ENCODE data around the gene SNAI3. TPM values are rescaled to one million over a fixed set of nuclear protein-coding genes. Genes with fewer than 3 reads are reported as not detected.

The SNAI3 gene
- total and polyA plus RNA-seq, 10 donors, result 4.8 to 7.8 (median 6.4) TPM

GRCh38 chr16:88632587-88632930 lies 53.7 kb downstream of the SNAI3 start:
- Histone ChIP-seq H3K9me3 (no peaks in the 10 kb centered on the region), H3K27me3 (replicated peaks in 1 of 7) (peaks cover 0 to 14% (median 0%) of the 10 kb centered on the region in 7 donors), H3K27ac (peak overlapping the region in 1 of 8 donors; percentile 24), H3K36me3 (peaks cover 0 to 60% (median 47%) of the 10 kb centered on the region in 6 donors), H3K4me3 (no peak overlapping the region), H3K4me1 (peaks cover 12 to 72% (median 40%) of the 10 kb centered on the region in 6 donors)
- intact Hi-C loops (cut with DNase I; ENCODE audit: low total_unique reads), result no loop called here
- 93 to 96% (median 95%) methylated on average over 11 of the region's 11 CpGs for WGBS, 5 donors
- TF ChIP-seq POLR2A (IDR thresholded peaks at IDR 0.05), result no peak
- peak in 1 of 3 donors; percentile 10 for TF ChIP-seq POLR2AphosphoS5 (IDR thresholded peaks at IDR 0.05)
- DNase-seq, result no peak

DNA sequence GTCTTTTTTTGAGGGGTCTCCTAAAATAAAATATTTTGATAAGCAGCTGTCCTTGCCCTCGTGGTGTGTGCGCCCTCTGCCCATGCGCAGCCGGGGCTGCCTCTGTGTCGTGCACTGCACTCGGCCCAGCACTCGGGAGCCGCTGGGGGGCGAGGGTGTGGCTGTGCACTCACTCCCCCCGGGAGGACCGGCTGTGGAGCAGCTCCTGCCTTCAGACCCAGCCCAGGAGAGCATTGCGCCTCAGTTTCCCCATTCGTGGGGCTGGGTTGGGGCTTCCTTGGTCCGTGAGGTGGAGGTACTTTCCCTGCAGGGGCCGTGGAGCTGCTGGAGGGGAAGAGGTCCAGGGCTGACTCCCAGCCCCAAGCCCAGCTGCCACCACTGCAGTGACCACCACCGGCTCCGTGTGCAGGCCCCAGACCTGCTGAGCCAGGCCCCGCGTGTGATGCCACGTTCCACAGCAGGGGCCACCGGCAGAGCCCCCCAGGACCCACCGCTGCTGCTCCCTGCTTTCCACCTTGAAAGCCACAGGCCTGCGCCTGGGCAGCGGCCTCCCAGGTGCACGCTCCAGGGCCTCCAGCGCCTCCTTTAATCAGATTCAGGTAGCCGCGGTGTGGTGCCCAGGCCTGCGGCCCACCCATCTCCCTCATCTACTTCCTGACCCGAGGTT lies 54.3 kb downstream of the SNAI3 start:
- H3K27ac ChIP-seq, result peak overlapping the region in 1 of 8 donors; percentile 24
- peaks cover 0 to 65% (median 51%) of the 10 kb centered on the region in 6 donors for H3K36me3 ChIP-seq
- peaks cover 0 to 11% (median 0%) of the 10 kb centered on the region in 7 donors for H3K27me3 ChIP-seq (replicated peaks in 1 of 7)
- no peaks in the 10 kb centered on the region for H3K9me3 ChIP-seq
- TF ChIP-seq CTCF (IDR thresholded peaks at IDR 0.05 in 8 of 11, conservative IDR thresholded peaks at IDR 0.05 in 3 of 11) (no peak), POLR2AphosphoS5 (IDR thresholded peaks at IDR 0.05) (peak in 1 of 3 donors; percentile 57)
- no peak for DNase-seq
- WGBS, 5 donors, result 81 to 94% (median 91%) methylated on average over 14 to 30 of the region's 30 CpGs
- intact Hi-C loops (cut with DNase I; ENCODE audit: low total_unique reads), result no loop called here
- no peak overlapping the region for H3K4me3 ChIP-seq
- H3K4me1 ChIP-seq, result peaks cover 12 to 72% (median 41%) of the 10 kb centered on the region in 6 donors

DNA sequence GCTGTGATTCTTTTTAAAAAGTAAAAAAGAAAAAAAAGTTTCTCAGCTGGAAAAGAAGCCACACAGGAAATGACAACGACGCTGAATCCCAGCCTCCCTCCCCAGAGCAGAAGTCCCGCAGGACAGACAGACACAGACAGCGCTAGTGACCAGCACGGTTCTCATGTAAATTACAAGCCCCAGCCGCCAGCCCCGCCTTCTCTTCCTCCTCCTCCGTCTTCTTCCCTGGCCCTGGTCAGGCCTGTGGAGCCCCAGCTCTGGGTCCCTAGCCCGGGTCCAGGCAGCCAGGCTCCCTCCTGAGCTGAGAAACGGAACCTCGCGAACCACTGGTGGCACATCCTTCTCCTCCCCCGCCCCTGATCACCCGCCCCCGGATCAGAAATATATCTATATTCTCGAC lies 54.9 kb downstream of the SNAI3 start:
- intact Hi-C loops (cut with DNase I; ENCODE audit: low total_unique reads), result no loop called here
- WGBS, 5 donors, result 75 to 82% (median 77%) methylated on average over 16 of the region's 16 CpGs
- Histone ChIP-seq H3K27me3 (replicated peaks in 1 of 7) (peaks cover 0 to 7% (median 0%) of the 10 kb centered on the region in 7 donors), H3K27ac (no peak overlapping the region), H3K4me3 (no peak overlapping the region), H3K36me3 (peaks cover 0 to 71% (median 55%) of the 10 kb centered on the region in 6 donors), H3K4me1 (peaks cover 12 to 66% (median 40%) of the 10 kb centered on the region in 6 donors), H3K9me3 (no peaks in the 10 kb centered on the region)
- DNase-seq, result no peak
- TF ChIP-seq POLR2A (IDR thresholded peaks at IDR 0.05) (no peak), POLR2AphosphoS5 (IDR thresholded peaks at IDR 0.05) (no peak), CTCF (IDR thresholded peaks at IDR 0.05 in 8 of 11, conservative IDR thresholded peaks at IDR 0.05 in 3 of 11) (no peak)

GRCh38 chr16:88630941-88631340 lies 55.4 kb downstream of the SNAI3 start:
- WGBS, 5 donors, result 93 to 97% (median 95%) methylated on average over 16 to 23 of the region's 23 CpGs
- intact Hi-C loops (cut with DNase I; ENCODE audit: low total_unique reads), result no loop called here
- H3K27ac ChIP-seq, result no peak overlapping the region
- no peak for DNase-seq
- TF ChIP-seq POLR2AphosphoS5 (IDR thresholded peaks at IDR 0.05) (peak in 2 of 3 donors; percentile 10 to 47), CTCF (IDR thresholded peaks at IDR 0.05 in 8 of 11, conservative IDR thresholded peaks at IDR 0.05 in 3 of 11) (no peak)
- H3K4me3 ChIP-seq, result no peak overlapping the region
- no peaks in the 10 kb centered on the region for H3K9me3 ChIP-seq
- peaks cover 0 to 7% (median 0%) of the 10 kb centered on the region in 7 donors for H3K27me3 ChIP-seq (replicated peaks in 1 of 7)
- peaks cover 12 to 61% (median 40%) of the 10 kb centered on the region in 6 donors for H3K4me1 ChIP-seq
- peaks cover 0 to 76% (median 58%) of the 10 kb centered on the region in 6 donors for H3K36me3 ChIP-seq

Data from spleen (tissue), 11 donors.